GM13977 (cell line): Measurements from ENCODE around the gene SSH3.

Experiments used
- DNase-seq: peaks from one replicate; pipeline ENCODE4 v3.0.0; 2012; ENCODE audit warnings: low spot score
- CTCF ChIP-seq: IDR thresholded peaks from 2 replicates; pipeline ENCODE4 v1.5.1; 2012; ENCODE audit warnings: mild to moderate bottlenecking, control low read depth; ENCODE audit not compliant: insufficient read depth; ENCODE audit errors: extremely low read depth, missing control alignments
- in situ Hi-C: fragments of 300-500 bp; cut with MboI; formaldehyde crosslinking; loops from one replicate; pipeline ENCODE4 v1.12.0; 2022; ENCODE audit warnings: low sequenced_read_pairs, low pct_unique_long_range_greater_than_20kb, mixed read lengths, inconsistent platforms; ENCODE audit not compliant: unreplicated experiment

SSH3 gene

GRCh38 chr11:67312187-67313021 lies 9.1 kb downstream of the SSH3 start:
- in situ Hi-C loops: no loop called here
- no peak for DNase-seq

GRCh38 chr11:67313125-67313890 lies 10.0 kb downstream of the SSH3 start:
- in situ Hi-C loops: no loop called here
- no peak for DNase-seq
- TF ChIP-seq CTCF: no peak

More at GRCh38 chr11:67312187-67313021, 9.1 kb downstream of the SSH3 start:
- TF ChIP-seq CTCF: no peak

GRCh38 chr11:67314218-67314617 lies 10.9 kb downstream of the SSH3 start:
- in situ Hi-C loops: no loop called here
- TF ChIP-seq CTCF: no peak
- DNase-seq: no peak

GRCh38 chr11:67315325-67315909 lies 12.1 kb downstream of the SSH3 start:
- no peak for TF ChIP-seq CTCF
- in situ Hi-C loops: loop anchor here (5.0 kb wide), 1 partner anchor 53 kb away; no protein-coding TSS in a partner anchor
- DNase-seq: no peak

- DNase-seq: no peak
- in situ Hi-C loops: loop anchor here (5.0 kb wide), 1 partner anchor 55 kb away; no protein-coding TSS in a partner anchor
- TF ChIP-seq CTCF: no peak
These were observed 13.5 kb downstream of the SSH3 start for GRCh38 chr11:67316882-67317204.

GRCh38 chr11:67317205-67317887 lies 14.0 kb downstream of the SSH3 start:
- peak; percentile 92 for TF ChIP-seq CTCF
- in situ Hi-C loops: loop anchor here (5.0 kb wide), 1 partner anchor 55 kb away; no protein-coding TSS in a partner anchor
- DNase-seq: peak; percentile 100
